GM23248 (cell line): ENCODE measurements around the gene NPPB.

Experiments used
- EZH2 ChIP-seq: fragments of 200-600 bp; sonication (generic); IDR thresholded peaks from 2 replicates; pipeline ENCODE4 v1.6.1; 2018; ENCODE audit warnings: antibody characterized with exemption, mild to moderate bottlenecking; ENCODE audit not compliant: insufficient read depth, poor library complexity, severe bottlenecking
- EZH2phosphoT487 ChIP-seq: fragments of 200-600 bp; sonication (generic); IDR thresholded peaks from 2 replicates; pipeline ENCODE4 v1.6.1; 2018; ENCODE audit warnings: antibody characterized with exemption, moderate library complexity, mild to moderate bottlenecking, low read depth; ENCODE audit not compliant: insufficient read depth

- TF ChIP-seq EZH2 (no peak), EZH2phosphoT487 (no peak)
Measured at GRCh38 chr1:11823366-11824137, 35.2 kb downstream of the NPPB start.
